Left lung (tissue), 10 donors: ENCODE results near the gene KASH5. TPM values are rescaled to one million over a fixed set of nuclear protein-coding genes. Genes with fewer than 3 reads are reported as not detected.
A peak's percentile ranks its signal among the peaks of the same experiment; 100 is the strongest.
"Not testable (repeated sequence)": the region's sequence is repeated elsewhere in the genome, so short reads cannot be mapped to it uniquely, and the experiment has no call there.

Source experiments
- ATAC-seq: fragments of 200-7000 bp; cut with Tn5 transposase; one replicate; pipeline ENCODE4 v1.9.1; 2020; ENCODE audit warnings: moderate library complexity
- DNase-seq, 4 donors: peaks; one replicate each; pipeline ENCODE4 v3.0.0-alpha.2; 2013 to 2020
- H3K27ac ChIP-seq, 2 donors: fragments of 200-600 bp; sonication (generic) in 1 of 2; one replicate each; pipeline versions ENCODE4 v1.5.0 to v1.8.0; 2020 to 2021
- H3K27me3 ChIP-seq, 2 donors: fragments of 200-600 bp; sonication (generic) in 1 of 2; one replicate each; pipeline versions ENCODE4 v1.5.0 to v1.8.0; 2020 to 2021
- H3K36me3 ChIP-seq, 2 donors: fragments of 200-600 bp; sonication (generic) in 1 of 2; one replicate each; pipeline versions ENCODE4 v1.5.0 to v1.8.0; 2020 to 2021
- H3K4me1 ChIP-seq, 2 donors: fragments of 200-600 bp; one replicate each; pipeline ENCODE4 v1.8.0; 2021
- H3K4me3 ChIP-seq, 2 donors: fragments of 200-600 bp; sonication (generic) in 1 of 2; one replicate each; pipeline versions ENCODE4 v1.5.0 to v1.8.0; 2020 to 2021; ENCODE audit warnings: mild to moderate bottlenecking in 1 of 2
- H3K9me3 ChIP-seq, 2 donors: fragments of 200-600 bp; sonication (generic) in 1 of 2; one replicate each; pipeline versions ENCODE4 v1.5.0 to v1.8.0; 2020 to 2021
- intact Hi-C, 2 donors: fragments of 100-400 bp; cut with DNase I; formaldehyde crosslinking; loops; one replicate each; pipeline versions ENCODE4 v1.11.2 to v1.14.2; 2022
- polyA plus RNA-seq, 6 donors: library from polyadenylated mRNA; unstranded; fragments of 120-200 nt; gene quantifications; one replicate each; pipeline ENCODE4 v1.2.1, GENCODE V29; 2013; ENCODE audit not compliant: insufficient read length in 6 of 6
- total RNA-seq, 2 donors: library from RNA; stranded (reverse); fragmentation: NEBNext Ultra II Directional; extraction: Animal tissue kit (Norgen Biotek cat#: 25700); gene quantifications; one replicate each; pipeline ENCODE4 v1.2.1, GENCODE V29; 2021
- TF ChIP-seq, protein P1 (sequence below), 2 donors: fragments of 200-600 bp; sonication (generic) in 1 of 2; IDR thresholded peaks; one replicate each; pipeline versions ENCODE4 v1.5.0 to v1.8.0; 2021; ENCODE audit warnings: antibody characterized with exemption in 2 of 2
- donor health status: DM: no; HTN: yes; CAD: no.
- donor health status: DM: no; HTN: no; CAD: no.

The KASH5 gene
- total and polyA plus RNA-seq, 8 donors = 0.84 to 3.6 TPM; not detected in 6

GRCh38 chr19:49441960-49442350 is 53.9 kb downstream of the KASH5 start:
- H3K27ac ChIP-seq = no peak overlapping the region
- TF ChIP-seq, protein P1, sequence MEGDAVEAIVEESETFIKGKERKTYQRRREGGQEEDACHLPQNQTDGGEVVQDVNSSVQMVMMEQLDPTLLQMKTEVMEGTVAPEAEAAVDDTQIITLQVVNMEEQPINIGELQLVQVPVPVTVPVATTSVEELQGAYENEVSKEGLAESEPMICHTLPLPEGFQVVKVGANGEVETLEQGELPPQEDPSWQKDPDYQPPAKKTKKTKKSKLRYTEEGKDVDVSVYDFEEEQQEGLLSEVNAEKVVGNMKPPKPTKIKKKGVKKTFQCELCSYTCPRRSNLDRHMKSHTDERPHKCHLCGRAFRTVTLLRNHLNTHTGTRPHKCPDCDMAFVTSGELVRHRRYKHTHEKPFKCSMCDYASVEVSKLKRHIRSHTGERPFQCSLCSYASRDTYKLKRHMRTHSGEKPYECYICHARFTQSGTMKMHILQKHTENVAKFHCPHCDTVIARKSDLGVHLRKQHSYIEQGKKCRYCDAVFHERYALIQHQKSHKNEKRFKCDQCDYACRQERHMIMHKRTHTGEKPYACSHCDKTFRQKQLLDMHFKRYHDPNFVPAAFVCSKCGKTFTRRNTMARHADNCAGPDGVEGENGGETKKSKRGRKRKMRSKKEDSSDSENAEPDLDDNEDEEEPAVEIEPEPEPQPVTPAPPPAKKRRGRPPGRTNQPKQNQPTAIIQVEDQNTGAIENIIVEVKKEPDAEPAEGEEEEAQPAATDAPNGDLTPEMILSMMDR (IDR thresholded peaks at IDR 0.05) = no peak
- intact Hi-C loops = loop anchor here in 1 of 2 donors (5.0 kb wide), 1 partner anchor 50 kb away; no protein-coding TSS in a partner anchor

GRCh38 chr19:49442354-49442753 is 54.3 kb downstream of the KASH5 start:
- TF ChIP-seq, protein P1 (IDR thresholded peaks at IDR 0.05) = no peak
- Histone ChIP-seq H3K4me1 (peaks cover 0 to 31% of the 10 kb centered on the region in 2 donors), H3K4me3 (peak overlapping the region in 1 of 2 donors; percentile 84), H3K27me3 (peaks cover 37 to 55% of the 10 kb centered on the region in 2 donors), H3K27ac (no peak overlapping the region), H3K36me3 (peaks cover 0 to 15% of the 10 kb centered on the region in 2 donors), H3K9me3 (no peaks in the 10 kb centered on the region)
- intact Hi-C loops = loop anchor here in 1 of 2 donors (5.0 kb wide), 1 partner anchor 50 kb away; no protein-coding TSS in a partner anchor
- no peak for ATAC-seq
- DNase-seq = no peak

More at GRCh38 chr19:49441960-49442350, 53.9 kb downstream of the KASH5 start:
- Histone ChIP-seq H3K27me3 (peaks cover 41 to 59% of the 10 kb centered on the region in 2 donors), H3K9me3 (no peaks in the 10 kb centered on the region), H3K36me3 (peaks cover 0 to 11% of the 10 kb centered on the region in 2 donors), H3K4me1 (peaks cover 0 to 31% of the 10 kb centered on the region in 2 donors), H3K4me3 (peak overlapping the region in 1 of 2 donors; percentile 84)
- no peak for DNase-seq
- no peak for ATAC-seq

- intact Hi-C loops = loop anchor here in 1 of 2 donors (5.0 kb wide), 1 partner anchor 51 kb away; no protein-coding TSS in a partner anchor
- H3K27ac ChIP-seq = peak overlapping the region; percentile 73 to 77
- H3K9me3 ChIP-seq = no peaks in the 10 kb centered on the region
- TF ChIP-seq, protein P1 (IDR thresholded peaks at IDR 0.05) = no peak
- peaks cover 35 to 50% of the 10 kb centered on the region in 2 donors for H3K27me3 ChIP-seq
- ATAC-seq (peak; percentile 85), DNase-seq (peak; percentile 67 to 97 (median 92))
- H3K4me3 ChIP-seq = peak overlapping the region; percentile 62 to 84
- H3K4me1 ChIP-seq = peaks cover 0 to 31% of the 10 kb centered on the region in 2 donors
- H3K36me3 ChIP-seq = peaks cover 0 to 18% of the 10 kb centered on the region in 2 donors
These were observed 54.8 kb downstream of the KASH5 start for GRCh38 chr19:49442771-49443365.

DNA sequence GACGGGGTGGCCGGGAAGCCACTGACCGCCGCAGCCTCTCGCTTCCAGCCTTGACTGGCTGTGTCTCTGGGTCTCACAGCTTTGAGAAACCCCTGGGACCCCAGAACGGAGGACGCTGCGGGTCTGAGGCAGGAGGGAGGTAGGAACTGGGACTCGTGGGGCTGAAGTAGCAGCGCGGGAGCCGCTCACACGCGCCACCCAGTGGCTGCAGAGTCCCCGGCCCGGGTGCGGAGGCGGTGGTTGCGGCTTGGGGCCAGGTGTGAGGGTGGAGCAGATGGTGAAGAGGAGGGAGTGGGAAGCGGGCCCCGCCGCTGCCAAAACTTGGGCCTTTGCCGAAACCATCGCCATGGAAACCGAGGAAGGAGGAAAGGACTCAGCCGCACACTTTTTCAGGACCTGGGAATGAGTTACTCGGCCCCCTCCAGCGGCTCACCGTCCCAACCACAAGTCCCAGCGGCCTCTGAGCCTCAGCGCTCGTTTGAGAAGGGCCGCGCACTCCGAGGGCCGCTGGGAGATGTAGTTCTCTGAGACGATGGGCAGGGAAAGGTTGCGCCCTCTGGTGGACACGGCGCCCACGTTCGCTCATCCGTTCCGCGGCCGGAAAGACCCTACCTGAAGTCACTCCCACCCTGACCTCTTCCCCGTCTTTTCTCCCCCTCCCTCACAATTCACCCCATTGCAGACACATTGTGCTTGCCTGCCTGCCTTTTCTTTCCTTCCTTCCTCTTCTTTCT is 55.5 kb downstream of the KASH5 start:
- TF ChIP-seq, protein P1 (IDR thresholded peaks at IDR 0.05) = peak; percentile 67 to 90
- Histone ChIP-seq H3K27me3 (peaks cover 28 to 43% of the 10 kb centered on the region in 2 donors), H3K27ac (peak overlapping the region; percentile 73 to 77), H3K36me3 (peaks cover 0 to 25% of the 10 kb centered on the region in 2 donors), H3K9me3 (no peaks in the 10 kb centered on the region), H3K4me3 (peak overlapping the region; percentile 62 to 84), H3K4me1 (peaks cover 0 to 31% of the 10 kb centered on the region in 2 donors)
- intact Hi-C loops = loop anchor here in 1 of 2 donors (5.0 kb wide), 1 partner anchor 51 kb away; no protein-coding TSS in a partner anchor
- DNase-seq (peak; percentile 94 to 98 (median 96)), ATAC-seq (peak; percentile 93)

- intact Hi-C loops = loop anchor here in 1 of 2 donors (5.0 kb wide), 1 partner anchor 52 kb away; no protein-coding TSS in a partner anchor
These were observed 56.2 kb downstream of the KASH5 start for GRCh38 chr19:49444100-49444700.

More at GRCh38 chr19:49444100-49444700, 56.2 kb downstream of the KASH5 start:
- H3K27ac ChIP-seq, ATAC-seq, H3K4me3 ChIP-seq, H3K9me3 ChIP-seq: not testable (repeated sequence)
- DNase-seq = peak in 1 of 4 donors; percentile 15
- Histone ChIP-seq H3K27me3 (peaks cover 24 to 36% of the 10 kb centered on the region in 2 donors), H3K36me3 (peaks cover 0 to 31% of the 10 kb centered on the region in 2 donors), H3K4me1 (peaks cover 0 to 34% of the 10 kb centered on the region in 2 donors)
